HG02938 (cell line): ENCODE data around the gene CEMIP.

ENCODE experiments used
- ATAC-seq: cut with Tn5 transposase; IDR thresholded peaks from one replicate; pipeline ENCODE4 v1.9.1; 2021; ENCODE audit warnings: mild to moderate bottlenecking, moderate library complexity; ENCODE audit not compliant: unreplicated experiment

CEMIP gene

GRCh38 chr15:80778964-80779657 lies at the start of gene CEMIP:
Gene CEMIP (plus strand): TSS chr15:80779370. CDS start chr15:80873880, 94,510 bp downstream.
- ATAC-seq: no peak

- no peak for ATAC-seq
These were observed 48.8 kb upstream of the CEMIP start for GRCh38 chr15:80730387-80730786.

GRCh38 chr15:80730926-80731325 lies 48.2 kb upstream of the CEMIP start:
- no peak for ATAC-seq

- no peak for ATAC-seq
These were observed 47.0 kb upstream of the CEMIP start for GRCh38 chr15:80732167-80732566.

GRCh38 chr15:80732818-80733217 lies 46.4 kb upstream of the CEMIP start:
- ATAC-seq: no peak

GRCh38 chr15:80733460-80733859 lies 45.7 kb upstream of the CEMIP start:
- ATAC-seq: no peak

GRCh38 chr15:80735344-80735743 lies 43.8 kb upstream of the CEMIP start:
- ATAC-seq: no peak

GRCh38 chr15:80736560-80736959 lies 42.6 kb upstream of the CEMIP start:
- no peak for ATAC-seq

- no peak for ATAC-seq
These were observed 39.3 kb upstream of the CEMIP start for GRCh38 chr15:80739919-80740318.

GRCh38 chr15:80742081-80742480 lies 37.1 kb upstream of the CEMIP start:
- ATAC-seq: no peak

- ATAC-seq: no peak
These were observed 35.9 kb upstream of the CEMIP start for GRCh38 chr15:80743189-80743833.

GRCh38 chr15:80744415-80744814 lies 34.8 kb upstream of the CEMIP start:
- ATAC-seq: no peak

- no peak for ATAC-seq
These were observed 34.3 kb upstream of the CEMIP start for GRCh38 chr15:80744826-80745225.

- ATAC-seq: no peak
These were observed 33.3 kb upstream of the CEMIP start for GRCh38 chr15:80745888-80746287.

- no peak for ATAC-seq
These were observed 31.7 kb upstream of the CEMIP start for GRCh38 chr15:80747317-80748053.

GRCh38 chr15:80749589-80749988 lies 29.6 kb upstream of the CEMIP start:
- no peak for ATAC-seq

- no peak for ATAC-seq
These were observed 28.6 kb upstream of the CEMIP start for GRCh38 chr15:80750575-80750974.

- no peak for ATAC-seq
These were observed 27.0 kb upstream of the CEMIP start for GRCh38 chr15:80752204-80752603.

- no peak for ATAC-seq
These were observed 26.0 kb upstream of the CEMIP start for GRCh38 chr15:80753161-80753560.

- ATAC-seq: no peak
These were observed 25.2 kb upstream of the CEMIP start for GRCh38 chr15:80754014-80754413.

- ATAC-seq: no peak
These were observed 23.3 kb upstream of the CEMIP start for GRCh38 chr15:80755885-80756284.
